Islet precursor cell (in vitro differentiated cells): Measurements from ENCODE around the gene MTUS2.
"Not testable (repeated sequence)": the region's sequence is repeated elsewhere in the genome, so short reads cannot be mapped to it uniquely, and the experiment has no call there.

Experiments
- DNase-seq: peaks from one replicate; pipeline ENCODE4 v3.0.0-alpha.2; 2018

The MTUS2 gene

GRCh38 chr13:29345860-29346582 lies 525.9 kb downstream of the MTUS2 start:
- DNase-seq: not testable (repeated sequence)

- no peak for DNase-seq
Measured at GRCh38 chr13:29355029-29355428, 534.9 kb downstream of the MTUS2 start.

- DNase-seq: no peak
Measured at GRCh38 chr13:29359181-29359580, 539.0 kb downstream of the MTUS2 start.

- DNase-seq: no peak
Measured at GRCh38 chr13:29361716-29362115, 541.6 kb downstream of the MTUS2 start.

GRCh38 chr13:29362849-29363604 lies 542.9 kb downstream of the MTUS2 start:
- DNase-seq: peak; percentile 78

GRCh38 chr13:29369060-29369743 lies 549.1 kb downstream of the MTUS2 start:
- DNase-seq: no peak

GRCh38 chr13:29379281-29379680 lies 559.1 kb downstream of the MTUS2 start:
- no peak for DNase-seq

GRCh38 chr13:29379865-29380264 lies 559.7 kb downstream of the MTUS2 start:
- DNase-seq: no peak

GRCh38 chr13:29382021-29382420 lies 561.9 kb downstream of the MTUS2 start:
- no peak for DNase-seq

GRCh38 chr13:29383476-29383875 lies 563.3 kb downstream of the MTUS2 start:
- no peak for DNase-seq

GRCh38 chr13:29384466-29384865 lies 564.3 kb downstream of the MTUS2 start:
- no peak for DNase-seq

- no peak for DNase-seq
Measured at GRCh38 chr13:29384871-29385270, 564.7 kb downstream of the MTUS2 start.

- no peak for DNase-seq
Measured at GRCh38 chr13:29386246-29386645, 566.1 kb downstream of the MTUS2 start.

GRCh38 chr13:29390598-29390997 lies 570.5 kb downstream of the MTUS2 start:
- DNase-seq: not testable (repeated sequence)

GRCh38 chr13:29396446-29396845 lies 576.3 kb downstream of the MTUS2 start:
- no peak for DNase-seq

- DNase-seq: no peak
Measured at GRCh38 chr13:29397265-29397664, 577.1 kb downstream of the MTUS2 start.

- no peak for DNase-seq
Measured at GRCh38 chr13:29402166-29402636, 582.1 kb downstream of the MTUS2 start.

- no peak for DNase-seq
Measured at GRCh38 chr13:29405401-29405800, 585.3 kb downstream of the MTUS2 start.

- no peak for DNase-seq
Measured at GRCh38 chr13:29411481-29411880, 591.3 kb downstream of the MTUS2 start.

GRCh38 chr13:29418026-29418425 lies 597.9 kb downstream of the MTUS2 start:
- DNase-seq: no peak

- DNase-seq: no peak
Measured at GRCh38 chr13:29421118-29421517, 601.0 kb downstream of the MTUS2 start.

- DNase-seq: no peak
Measured at GRCh38 chr13:29422015-29422414, 601.9 kb downstream of the MTUS2 start.

- DNase-seq: no peak
Measured at GRCh38 chr13:29423050-29423449, 602.9 kb downstream of the MTUS2 start.

GRCh38 chr13:29427937-29428309 lies 607.8 kb downstream of the MTUS2 start:
- DNase-seq: no peak
